ENCODE data around the gene VANGL1. TPM values are rescaled to one million over a fixed set of nuclear protein-coding genes. Genes with fewer than 3 reads are reported as not detected.

Gene VANGL1
- total and polyA plus RNA-seq, 2 of the 8 experiments (the other 6 are each of a cell fraction or from before 2014, with no cell fraction given), result 9.4 to 13.4 TPM

- no peak overlapping the region for H3K56ac ChIP-seq (replicated peaks; ENCODE audit: insufficient read length, low read depth, low read length)
- no peak overlapping the region for H4K91ac ChIP-seq (replicated peaks; ENCODE audit: insufficient read length, low read length)
- H3K4ac ChIP-seq (replicated peaks; ENCODE audit: insufficient read length, low read depth, low read length), result no peak overlapping the region
- H2BK5ac ChIP-seq (ENCODE audit: low read depth, low read length), result no peak overlapping the region
- no peak overlapping the region for H3K9ac ChIP-seq (replicated peaks in 1 of 4; ENCODE audit: extremely low read depth in 1 of 4, low read depth in 3 of 4, low read length in 3 of 4)
- H3K79me2 ChIP-seq (ENCODE audit: control insufficient read depth in 1 of 2, insufficient read depth in 2 of 2, low read length in 2 of 2), result no peaks in the 10 kb centered on the region
- H3K36me3 ChIP-seq (ENCODE audit: control insufficient read depth in 2 of 4, insufficient read depth in 4 of 4, low read length in 3 of 4), result peaks cover 9 to 26% (median 12%) of the 10 kb centered on the region in 4 experiments; a peak in 7 of 8 replicates
- DNase-seq (ENCODE audit: low read depth in 1 of 2, low spot score in 2 of 2), result no peak
- no peaks in the 10 kb centered on the region for H3K27me3 ChIP-seq (replicated peaks in 1 of 4; ENCODE audit: control insufficient read depth in 3 of 4, extremely low read depth in 1 of 4, insufficient read depth in 3 of 4, low read length in 3 of 4)
- FAIRE-seq, result no peak
- H3K14ac ChIP-seq (ENCODE audit: insufficient read length), result no peak overlapping the region
- peaks cover 0 to 8% of the 10 kb centered on the region in 2 experiments for H4K20me1 ChIP-seq (replicated peaks in 1 of 2; ENCODE audit: control insufficient read depth in 1 of 2, insufficient read depth in 2 of 2, low read length in 2 of 2)
- H2AFZ ChIP-seq (ENCODE audit: low read length), result no peak overlapping the region
- 0 out of 2 replicates have a peak, but pooled peaks cover 2% of the 10 kb centered on the region for H3K79me1 ChIP-seq (ENCODE audit: low read depth, low read length)
- no peak overlapping the region for H2BK12ac ChIP-seq (ENCODE audit: low read depth, low read length)
- POLR2A ChIA-PET (ENCODE audit: partially characterized antibody), result no interaction called here
- no peak overlapping the region for H2BK20ac ChIP-seq (ENCODE audit: low read length)
- CTCF ChIA-PET (ENCODE audit: partially characterized antibody), result interaction anchor here (0.7 kb wide), 1 partner anchor 18 kb away, joined by 3 read pairs; no protein-coding TSS in a partner anchor
- no peak overlapping the region for H2BK120ac ChIP-seq (replicated peaks; ENCODE audit: low read depth, low read length)
- no peak overlapping the region for H2AK5ac ChIP-seq (ENCODE audit: low read depth, low read length)
- H3K23me2 ChIP-seq (ENCODE audit: low read depth, low read length), result no peaks in the 10 kb centered on the region
- no peak for TF ChIP-seq TAF1 (IDR thresholded peaks at IDR 0.05; ENCODE audit: low read depth, low read length)
- TF ChIP-seq ZNF274 (IDR thresholded peaks at IDR 0.05; ENCODE audit: borderline replicate concordance, extremely low read depth, low read length), result no peak
- H2BK15ac ChIP-seq (ENCODE audit: low read length), result no peak overlapping the region
- H3K4me1 ChIP-seq (replicated peaks in 1 of 4; ENCODE audit: control insufficient read depth in 3 of 4, insufficient read depth in 4 of 4, low read length in 3 of 4), result no peaks in the 10 kb centered on the region
- WGBS, 2 experiments (ENCODE audit: extremely low coverage in 1 of 2, insufficient coverage in 1 of 2, insufficient read length in 1 of 2, insufficient replicate concordance in 2 of 2, low coverage in 1 of 2, low lambda C conversion rate in 2 of 2, missing lambda C conversion rate in 1 of 2), result 92% methylated on average over 7 of the region's 7 CpGs; no CpG with 5 or more reads in 1 of the 2 experiments
- H3K27ac ChIP-seq (ENCODE audit: low read depth, low read length), result no peak overlapping the region
- no peaks in the 10 kb centered on the region for H3K9me3 ChIP-seq (ENCODE audit: insufficient read depth in 2 of 2, low read depth in 1 of 2, low read length in 1 of 2)
- H3K4me2 ChIP-seq (ENCODE audit: insufficient read depth in 1 of 2, low read depth in 2 of 2, low read length in 2 of 2), result no peak overlapping the region
- H4K8ac ChIP-seq (ENCODE audit: extremely low read depth, insufficient read depth, low read length), result no peak overlapping the region
- H3K23ac ChIP-seq (ENCODE audit: insufficient read length), result no peak overlapping the region
- no peak overlapping the region for H4K5ac ChIP-seq (ENCODE audit: insufficient read length, low read depth, low read length)
- H3K18ac ChIP-seq (ENCODE audit: extremely low read depth, low read length), result no peak overlapping the region
- H3K4me3 ChIP-seq (ENCODE audit: extremely low read depth in 1 of 4, insufficient read depth in 2 of 4, low read depth in 3 of 4, low read length in 4 of 4), result no peak overlapping the region
Observed at GRCh38 chr1:115665319-115666096, 23.7 kb downstream of the VANGL1 start.

Measured in H1 (cell line).